Measurements from ENCODE around the gene WFS1. TPM values are rescaled to one million over a fixed set of nuclear protein-coding genes. Genes with fewer than 3 reads are reported as not detected.

Gene WFS1
- total and polyA plus RNA-seq, 2 of the 8 experiments (the other 6 are each of a cell fraction or from before 2014, with no cell fraction given): 29.1 to 43.1 TPM

DNA sequence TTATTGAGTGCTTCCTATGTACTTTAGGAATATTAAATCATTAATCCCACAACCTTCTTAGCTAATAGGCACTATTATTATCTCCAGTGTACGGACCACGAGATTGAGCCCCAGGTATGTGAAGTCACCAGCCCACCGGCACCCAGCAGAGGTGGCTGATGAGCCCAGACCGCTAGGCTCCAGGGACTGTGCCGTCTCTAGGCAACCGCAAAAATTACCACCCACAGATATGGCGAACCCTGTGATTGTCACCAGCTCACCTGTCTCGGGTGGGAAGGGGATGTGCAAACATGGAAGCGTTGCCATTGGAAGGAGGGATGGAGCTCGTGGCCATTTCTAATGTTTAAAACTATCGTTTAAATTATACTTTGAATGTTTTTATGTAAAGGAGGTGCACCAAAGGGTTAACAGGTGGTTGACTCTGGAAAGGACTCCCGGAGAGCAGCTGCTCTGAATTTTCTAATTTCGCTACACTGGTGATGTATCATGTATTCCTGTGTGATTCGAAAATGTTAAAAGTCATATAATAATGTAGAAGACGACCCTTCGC is 48.3 kb upstream of the WFS1 start (continued):
- TF ChIP-seq RAD21 (IDR thresholded peaks at IDR 0.05 in 1 of 2, conservative IDR thresholded peaks at IDR 0.05 in 1 of 2; ENCODE audit: low read depth in 2 of 2, low read length in 2 of 2) (no peak), RBBP5 (IDR thresholded peaks at IDR 0.05; ENCODE audit: borderline replicate concordance, low read depth, low read length) (0 out of 2 replicates have a peak, but pooled peaks have one; percentile 17), BRCA1 (IDR thresholded peaks at IDR 0.05; ENCODE audit: low read depth, low read length) (no peak), BACH1 (IDR thresholded peaks at IDR 0.05; ENCODE audit: low read length) (no peak), SP1 (IDR thresholded peaks at IDR 0.05; ENCODE audit: low read depth, low read length) (no peak), CTBP2 (IDR thresholded peaks at IDR 0.05; ENCODE audit: borderline replicate concordance, insufficient read depth, insufficient read length, low read length) (no peak), PHF8 (conservative IDR thresholded peaks at IDR 0.05; ENCODE audit: low read depth, low read length) (no peak), EP300 (IDR thresholded peaks at IDR 0.05; ENCODE audit: borderline replicate concordance in 1 of 2, low read depth in 2 of 2, low read length in 2 of 2) (no peak)
- TF ChIP-seq, protein P1, sequence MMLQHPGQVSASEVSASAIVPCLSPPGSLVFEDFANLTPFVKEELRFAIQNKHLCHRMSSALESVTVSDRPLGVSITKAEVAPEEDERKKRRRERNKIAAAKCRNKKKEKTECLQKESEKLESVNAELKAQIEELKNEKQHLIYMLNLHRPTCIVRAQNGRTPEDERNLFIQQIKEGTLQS (IDR thresholded peaks at IDR 0.05; ENCODE audit: insufficient read depth, low read depth, low read length): no peak
- TF ChIP-seq, protein P2, sequence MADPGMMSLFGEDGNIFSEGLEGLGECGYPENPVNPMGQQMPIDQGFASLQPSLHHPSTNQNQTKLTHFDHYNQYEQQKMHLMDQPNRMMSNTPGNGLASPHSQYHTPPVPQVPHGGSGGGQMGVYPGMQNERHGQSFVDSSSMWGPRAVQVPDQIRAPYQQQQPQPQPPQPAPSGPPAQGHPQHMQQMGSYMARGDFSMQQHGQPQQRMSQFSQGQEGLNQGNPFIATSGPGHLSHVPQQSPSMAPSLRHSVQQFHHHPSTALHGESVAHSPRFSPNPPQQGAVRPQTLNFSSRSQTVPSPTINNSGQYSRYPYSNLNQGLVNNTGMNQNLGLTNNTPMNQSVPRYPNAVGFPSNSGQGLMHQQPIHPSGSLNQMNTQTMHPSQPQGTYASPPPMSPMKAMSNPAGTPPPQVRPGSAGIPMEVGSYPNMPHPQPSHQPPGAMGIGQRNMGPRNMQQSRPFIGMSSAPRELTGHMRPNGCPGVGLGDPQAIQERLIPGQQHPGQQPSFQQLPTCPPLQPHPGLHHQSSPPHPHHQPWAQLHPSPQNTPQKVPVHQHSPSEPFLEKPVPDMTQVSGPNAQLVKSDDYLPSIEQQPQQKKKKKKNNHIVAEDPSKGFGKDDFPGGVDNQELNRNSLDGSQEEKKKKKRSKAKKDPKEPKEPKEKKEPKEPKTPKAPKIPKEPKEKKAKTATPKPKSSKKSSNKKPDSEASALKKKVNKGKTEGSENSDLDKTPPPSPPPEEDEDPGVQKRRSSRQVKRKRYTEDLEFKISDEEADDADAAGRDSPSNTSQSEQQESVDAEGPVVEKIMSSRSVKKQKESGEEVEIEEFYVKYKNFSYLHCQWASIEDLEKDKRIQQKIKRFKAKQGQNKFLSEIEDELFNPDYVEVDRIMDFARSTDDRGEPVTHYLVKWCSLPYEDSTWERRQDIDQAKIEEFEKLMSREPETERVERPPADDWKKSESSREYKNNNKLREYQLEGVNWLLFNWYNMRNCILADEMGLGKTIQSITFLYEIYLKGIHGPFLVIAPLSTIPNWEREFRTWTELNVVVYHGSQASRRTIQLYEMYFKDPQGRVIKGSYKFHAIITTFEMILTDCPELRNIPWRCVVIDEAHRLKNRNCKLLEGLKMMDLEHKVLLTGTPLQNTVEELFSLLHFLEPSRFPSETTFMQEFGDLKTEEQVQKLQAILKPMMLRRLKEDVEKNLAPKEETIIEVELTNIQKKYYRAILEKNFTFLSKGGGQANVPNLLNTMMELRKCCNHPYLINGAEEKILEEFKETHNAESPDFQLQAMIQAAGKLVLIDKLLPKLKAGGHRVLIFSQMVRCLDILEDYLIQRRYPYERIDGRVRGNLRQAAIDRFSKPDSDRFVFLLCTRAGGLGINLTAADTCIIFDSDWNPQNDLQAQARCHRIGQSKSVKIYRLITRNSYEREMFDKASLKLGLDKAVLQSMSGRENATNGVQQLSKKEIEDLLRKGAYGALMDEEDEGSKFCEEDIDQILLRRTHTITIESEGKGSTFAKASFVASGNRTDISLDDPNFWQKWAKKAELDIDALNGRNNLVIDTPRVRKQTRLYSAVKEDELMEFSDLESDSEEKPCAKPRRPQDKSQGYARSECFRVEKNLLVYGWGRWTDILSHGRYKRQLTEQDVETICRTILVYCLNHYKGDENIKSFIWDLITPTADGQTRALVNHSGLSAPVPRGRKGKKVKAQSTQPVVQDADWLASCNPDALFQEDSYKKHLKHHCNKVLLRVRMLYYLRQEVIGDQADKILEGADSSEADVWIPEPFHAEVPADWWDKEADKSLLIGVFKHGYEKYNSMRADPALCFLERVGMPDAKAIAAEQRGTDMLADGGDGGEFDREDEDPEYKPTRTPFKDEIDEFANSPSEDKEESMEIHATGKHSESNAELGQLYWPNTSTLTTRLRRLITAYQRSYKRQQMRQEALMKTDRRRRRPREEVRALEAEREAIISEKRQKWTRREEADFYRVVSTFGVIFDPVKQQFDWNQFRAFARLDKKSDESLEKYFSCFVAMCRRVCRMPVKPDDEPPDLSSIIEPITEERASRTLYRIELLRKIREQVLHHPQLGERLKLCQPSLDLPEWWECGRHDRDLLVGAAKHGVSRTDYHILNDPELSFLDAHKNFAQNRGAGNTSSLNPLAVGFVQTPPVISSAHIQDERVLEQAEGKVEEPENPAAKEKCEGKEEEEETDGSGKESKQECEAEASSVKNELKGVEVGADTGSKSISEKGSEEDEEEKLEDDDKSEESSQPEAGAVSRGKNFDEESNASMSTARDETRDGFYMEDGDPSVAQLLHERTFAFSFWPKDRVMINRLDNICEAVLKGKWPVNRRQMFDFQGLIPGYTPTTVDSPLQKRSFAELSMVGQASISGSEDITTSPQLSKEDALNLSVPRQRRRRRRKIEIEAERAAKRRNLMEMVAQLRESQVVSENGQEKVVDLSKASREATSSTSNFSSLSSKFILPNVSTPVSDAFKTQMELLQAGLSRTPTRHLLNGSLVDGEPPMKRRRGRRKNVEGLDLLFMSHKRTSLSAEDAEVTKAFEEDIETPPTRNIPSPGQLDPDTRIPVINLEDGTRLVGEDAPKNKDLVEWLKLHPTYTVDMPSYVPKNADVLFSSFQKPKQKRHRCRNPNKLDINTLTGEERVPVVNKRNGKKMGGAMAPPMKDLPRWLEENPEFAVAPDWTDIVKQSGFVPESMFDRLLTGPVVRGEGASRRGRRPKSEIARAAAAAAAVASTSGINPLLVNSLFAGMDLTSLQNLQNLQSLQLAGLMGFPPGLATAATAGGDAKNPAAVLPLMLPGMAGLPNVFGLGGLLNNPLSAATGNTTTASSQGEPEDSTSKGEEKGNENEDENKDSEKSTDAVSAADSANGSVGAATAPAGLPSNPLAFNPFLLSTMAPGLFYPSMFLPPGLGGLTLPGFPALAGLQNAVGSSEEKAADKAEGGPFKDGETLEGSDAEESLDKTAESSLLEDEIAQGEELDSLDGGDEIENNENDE (IDR thresholded peaks at IDR 0.05; ENCODE audit: insufficient replicate concordance, low read length): no peak
